G401 (cell line): ENCODE measurements around the gene UBE2QL1. TPM values are rescaled to one million over a fixed set of nuclear protein-coding genes. Genes with fewer than 3 reads are reported as not detected.

ENCODE experiments used
- DNase-seq: peaks from one replicate; pipeline ENCODE4 v3.0.0-alpha.2; 2015; ENCODE audit warnings: low spot score
- in situ Hi-C: cut with HindIII; loops from 2 replicates; pipeline ENCODE4 v1.10.0; 2016; ENCODE audit warnings: low sequenced_read_pairs, mixed read lengths
- total RNA-seq: library from RNA; depleted of rRNA; stranded (reverse); fragments of >200 nt; shearing (Covaris generic); gene quantifications from 2 replicates; pipeline ENCODE4 v1.2.3, GENCODE V29; 2014; rRNA removed

The UBE2QL1 gene
- total RNA-seq, 1 experiment from 2014 or later, result not detected

- in situ Hi-C loops, result no loop called here
- no peak for DNase-seq
Measured at GRCh38 chr5:6543830-6544560, 95.3 kb downstream of the UBE2QL1 start.

Other genes with a start within 250 kb of the UBE2QL1 start
- 25.4 and 34.6 TPM in 2 replicates for gene MED10, start 70.3 kb upstream of the UBE2QL1 start, total RNA-seq
- gene NSUN2, start 184.2 kb downstream of the UBE2QL1 start, total RNA-seq, result 46.6 and 65.0 TPM in 2 replicates
- 15.4 and 40.9 TPM in 2 replicates for gene SRD5A1, start 184.6 kb downstream of the UBE2QL1 start, total RNA-seq